ENCODE results near the gene PRKAG2.

DNA sequence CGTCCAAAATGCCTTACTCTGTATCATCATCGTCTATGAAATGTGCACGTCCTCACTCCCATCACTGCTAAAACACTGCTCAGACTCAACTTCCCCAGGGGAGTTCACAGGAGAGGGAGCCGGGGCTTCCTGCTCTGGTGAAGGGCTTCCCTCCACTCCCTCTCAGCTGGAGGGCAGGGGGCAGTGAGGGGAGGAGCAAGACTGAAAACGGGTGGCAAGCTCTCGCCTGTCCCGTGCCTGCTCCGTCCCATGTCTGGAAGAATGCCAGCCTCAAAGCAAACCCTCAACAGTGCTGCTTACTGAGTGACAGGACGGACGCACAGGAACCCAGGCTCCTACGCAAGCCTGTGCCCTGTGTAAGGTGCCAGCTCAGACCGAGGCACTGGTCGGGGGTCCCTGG is 25.1 kb downstream of the PRKAG2 start:
- TF ChIP-seq, protein P1, sequence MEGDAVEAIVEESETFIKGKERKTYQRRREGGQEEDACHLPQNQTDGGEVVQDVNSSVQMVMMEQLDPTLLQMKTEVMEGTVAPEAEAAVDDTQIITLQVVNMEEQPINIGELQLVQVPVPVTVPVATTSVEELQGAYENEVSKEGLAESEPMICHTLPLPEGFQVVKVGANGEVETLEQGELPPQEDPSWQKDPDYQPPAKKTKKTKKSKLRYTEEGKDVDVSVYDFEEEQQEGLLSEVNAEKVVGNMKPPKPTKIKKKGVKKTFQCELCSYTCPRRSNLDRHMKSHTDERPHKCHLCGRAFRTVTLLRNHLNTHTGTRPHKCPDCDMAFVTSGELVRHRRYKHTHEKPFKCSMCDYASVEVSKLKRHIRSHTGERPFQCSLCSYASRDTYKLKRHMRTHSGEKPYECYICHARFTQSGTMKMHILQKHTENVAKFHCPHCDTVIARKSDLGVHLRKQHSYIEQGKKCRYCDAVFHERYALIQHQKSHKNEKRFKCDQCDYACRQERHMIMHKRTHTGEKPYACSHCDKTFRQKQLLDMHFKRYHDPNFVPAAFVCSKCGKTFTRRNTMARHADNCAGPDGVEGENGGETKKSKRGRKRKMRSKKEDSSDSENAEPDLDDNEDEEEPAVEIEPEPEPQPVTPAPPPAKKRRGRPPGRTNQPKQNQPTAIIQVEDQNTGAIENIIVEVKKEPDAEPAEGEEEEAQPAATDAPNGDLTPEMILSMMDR (IDR thresholded peaks at IDR 0.05; ENCODE audit: low read length): no peak
- no peak for TF ChIP-seq EZH2 (IDR thresholded peaks at IDR 0.05; ENCODE audit: borderline replicate concordance, low read length)

Data from OCI-LY1 (cell line).